A673 (cell line): Measurements from ENCODE around the gene CNTN2. TPM values are rescaled to one million over a fixed set of nuclear protein-coding genes. Genes with fewer than 3 reads are reported as not detected.

Experiments
- BruUV-seq: library from RNA; stranded (reverse); fragments of 400-500 nt; replicated peaks from 2 replicates; lab custom pipeline; 2021; lab: Mats Ljungman, UMichigan
- CTCF ChIA-PET: fragments of 300-600 bp; sonication (Branson Sonifier 250); formaldehyde crosslinking; loops from one replicate; lab custom pipeline; 2022; ENCODE audit warnings: antibody characterized with exemption; lab: Charles Lee
- POLR2A ChIA-PET: fragments of 300-600 bp; sonication (Branson Sonifier 250); formaldehyde crosslinking; loops from one replicate; lab custom pipeline; 2022; ENCODE audit warnings: antibody characterized with exemption; ENCODE audit not compliant: low non-redundant PET; lab: Charles Lee
- DNase-seq: peaks from one replicate; pipeline ENCODE4 v3.0.0-alpha.2; 2015; ENCODE audit warnings: low spot score
- H3K27ac ChIP-seq: fragments of 200-600 bp; sonication (generic); 2 replicates; pipeline ENCODE4 v1.5.1; 2016; ENCODE audit warnings: mixed run types, low read depth, mild to moderate bottlenecking, mixed read lengths, antibody characterized with exemption, low read length; ENCODE audit not compliant: poor library complexity, severe bottlenecking
- H3K27me3 ChIP-seq: fragments of 200-600 bp; sonication (generic); replicated peaks from 2 replicates; pipeline ENCODE4 v1.6.1; 2017; ENCODE audit warnings: mixed run types, low read depth, mild to moderate bottlenecking, mixed read lengths, antibody characterized with exemption, low read length; ENCODE audit not compliant: insufficient read depth, poor library complexity
- H3K36me3 ChIP-seq: fragments of 200-600 bp; sonication (generic); 2 replicates; pipeline ENCODE4 v1.6.1; 2016; ENCODE audit warnings: mixed run types, mild to moderate bottlenecking, mixed read lengths, antibody characterized with exemption, low read length; ENCODE audit not compliant: insufficient read depth, poor library complexity, severe bottlenecking
- H3K4me1 ChIP-seq: fragments of 200-600 bp; sonication (generic); 2 replicates; pipeline ENCODE4 v1.6.1; 2017; ENCODE audit warnings: mixed run types, mild to moderate bottlenecking, mixed read lengths, antibody characterized with exemption, low read length; ENCODE audit not compliant: insufficient read depth, poor library complexity, severe bottlenecking
- H3K4me3 ChIP-seq: fragments of 200-600 bp; sonication (generic); 2 replicates; pipeline ENCODE4 v1.5.1; 2016; ENCODE audit warnings: low read depth, mixed run types, mild to moderate bottlenecking, mixed read lengths, low read length; ENCODE audit not compliant: poor library complexity, severe bottlenecking
- H3K9me3 ChIP-seq: fragments of 200-600 bp; sonication (generic); 2 replicates; pipeline ENCODE4 v1.6.1; 2016; ENCODE audit warnings: mixed run types, low read depth, mild to moderate bottlenecking, mixed read lengths, antibody characterized with exemption, low read length; ENCODE audit not compliant: poor library complexity, severe bottlenecking
- EZH2 ChIP-seq: fragments of 200-600 bp; sonication (generic); IDR thresholded peaks from 2 replicates; pipeline ENCODE4 v1.6.1; 2017; ENCODE audit warnings: borderline replicate concordance, low read depth, mild to moderate bottlenecking, mixed read lengths, antibody characterized with exemption, low read length; ENCODE audit not compliant: poor library complexity, severe bottlenecking
- intact Hi-C: fragments of 100-400 bp; cut with micrococcal nuclease; formaldehyde crosslinking; loops from one replicate; pipeline ENCODE4 v1.10.0; 2022; ENCODE audit not compliant: unreplicated experiment
- total RNA-seq: library from RNA; stranded (reverse); gene quantifications from 2 replicates; pipeline ENCODE4 v1.2.3, GENCODE V29; 2021
- TF ChIP-seq, protein P1 (sequence below): fragments of 300-800, 200-600 bp; sonication (generic); conservative IDR thresholded peaks from 2 replicates; pipeline ENCODE4 v1.5.1; 2017; ENCODE audit warnings: low read depth, mild to moderate bottlenecking, antibody characterized with exemption, low read length, moderate library complexity, mixed read lengths

Gene CNTN2
- total RNA-seq, 1 experiment from 2014 or later, result not detected

DNA sequence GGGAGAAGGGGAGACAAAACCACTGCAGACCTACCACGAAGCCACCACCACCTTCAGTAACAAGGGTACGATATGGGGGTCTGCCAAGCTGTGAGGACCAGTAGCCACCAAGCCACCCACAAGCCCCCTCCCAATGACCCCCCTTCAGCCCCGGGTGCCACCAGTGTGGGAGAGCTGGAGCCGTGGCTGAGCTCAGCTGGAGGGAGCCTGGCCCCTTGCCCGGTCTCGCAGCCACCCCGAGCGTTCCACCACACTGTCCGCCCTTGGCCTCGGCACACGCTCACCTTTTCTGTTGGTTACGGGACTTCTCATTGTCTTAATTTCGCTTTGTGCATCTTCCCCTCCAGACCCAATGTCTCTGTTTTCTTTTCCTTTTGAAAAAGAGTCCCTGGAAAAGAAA, 26.4 kb upstream of the CNTN2 start:
- TF ChIP-seq, protein P1, sequence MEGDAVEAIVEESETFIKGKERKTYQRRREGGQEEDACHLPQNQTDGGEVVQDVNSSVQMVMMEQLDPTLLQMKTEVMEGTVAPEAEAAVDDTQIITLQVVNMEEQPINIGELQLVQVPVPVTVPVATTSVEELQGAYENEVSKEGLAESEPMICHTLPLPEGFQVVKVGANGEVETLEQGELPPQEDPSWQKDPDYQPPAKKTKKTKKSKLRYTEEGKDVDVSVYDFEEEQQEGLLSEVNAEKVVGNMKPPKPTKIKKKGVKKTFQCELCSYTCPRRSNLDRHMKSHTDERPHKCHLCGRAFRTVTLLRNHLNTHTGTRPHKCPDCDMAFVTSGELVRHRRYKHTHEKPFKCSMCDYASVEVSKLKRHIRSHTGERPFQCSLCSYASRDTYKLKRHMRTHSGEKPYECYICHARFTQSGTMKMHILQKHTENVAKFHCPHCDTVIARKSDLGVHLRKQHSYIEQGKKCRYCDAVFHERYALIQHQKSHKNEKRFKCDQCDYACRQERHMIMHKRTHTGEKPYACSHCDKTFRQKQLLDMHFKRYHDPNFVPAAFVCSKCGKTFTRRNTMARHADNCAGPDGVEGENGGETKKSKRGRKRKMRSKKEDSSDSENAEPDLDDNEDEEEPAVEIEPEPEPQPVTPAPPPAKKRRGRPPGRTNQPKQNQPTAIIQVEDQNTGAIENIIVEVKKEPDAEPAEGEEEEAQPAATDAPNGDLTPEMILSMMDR, result no peak
- TF ChIP-seq EZH2, result no peak
- H3K27ac ChIP-seq, result no peak overlapping the region
- H3K36me3 ChIP-seq, result no peaks in the 10 kb centered on the region
- no TSS peak for BruUV-seq
- no peak overlapping the region for H3K4me3 ChIP-seq
- POLR2A ChIA-PET, result no interaction called here
- no peaks in the 10 kb centered on the region for H3K9me3 ChIP-seq
- peaks cover 5% of the 10 kb centered on the region for H3K4me1 ChIP-seq
- CTCF ChIA-PET, result no interaction called here
- intact Hi-C loops, result no loop called here
- DNase-seq, result no peak
- peaks cover 15% of the 10 kb centered on the region for H3K27me3 ChIP-seq

DNA sequence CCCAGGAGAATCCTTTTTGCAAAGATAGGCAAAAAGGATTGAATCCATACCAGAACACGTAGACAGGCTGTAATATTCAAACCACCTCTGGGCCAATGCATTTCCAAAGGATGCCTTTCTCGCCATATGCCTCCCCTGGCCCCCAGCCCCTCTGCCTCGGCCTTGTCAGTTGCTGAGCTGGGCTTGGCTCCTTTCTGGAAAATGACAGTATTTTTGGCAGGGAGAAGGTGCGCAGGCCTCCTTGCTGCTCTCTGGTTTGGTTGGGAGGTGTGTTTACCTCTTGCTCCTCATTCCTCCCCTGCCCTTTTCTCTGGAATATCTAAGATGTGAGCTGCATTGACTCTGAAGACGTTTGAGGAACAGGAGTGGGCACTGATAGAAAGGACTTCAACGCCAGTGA, 26.0 kb upstream of the CNTN2 start:
- Histone ChIP-seq H3K9me3 (no peaks in the 10 kb centered on the region), H3K27me3 (peaks cover 15% of the 10 kb centered on the region), H3K36me3 (no peaks in the 10 kb centered on the region), H3K4me1 (peaks cover 5% of the 10 kb centered on the region), H3K27ac (no peak overlapping the region), H3K4me3 (no peak overlapping the region)
- no TSS peak for BruUV-seq
- intact Hi-C loops, result no loop called here
- POLR2A ChIA-PET, result no interaction called here
- CTCF ChIA-PET, result no interaction called here
- TF ChIP-seq EZH2, result no peak
- TF ChIP-seq, protein P1, result no peak
- no peak for DNase-seq

DNA sequence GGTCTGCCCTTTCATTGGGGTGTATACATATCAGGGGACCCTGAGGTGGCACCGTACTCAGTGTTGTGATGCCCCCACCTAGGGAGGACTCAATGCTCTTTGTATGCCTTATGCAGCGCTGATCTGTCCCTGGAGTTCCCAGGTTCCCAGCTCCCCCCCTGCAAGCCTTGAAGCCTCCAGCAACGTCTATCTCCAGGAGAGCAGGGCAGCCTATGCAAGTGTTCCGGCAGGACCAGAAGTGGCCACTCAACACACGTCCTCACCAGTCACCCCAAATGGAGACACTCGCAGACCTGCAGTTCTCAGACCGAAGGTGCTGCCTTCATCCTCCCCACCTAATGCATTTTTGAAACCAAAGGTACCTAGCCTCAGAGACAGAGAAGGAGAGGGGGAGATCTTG, 25.2 kb upstream of the CNTN2 start:
- ChIA-PET POLR2A (no interaction called here), CTCF (no interaction called here)
- no peaks in the 10 kb centered on the region for H3K36me3 ChIP-seq
- no peak for TF ChIP-seq EZH2
- TF ChIP-seq, protein P1, result no peak
- BruUV-seq, result no TSS peak
- peaks cover 15% of the 10 kb centered on the region for H3K27me3 ChIP-seq
- intact Hi-C loops, result no loop called here
- H3K4me3 ChIP-seq, result no peak overlapping the region
- no peak overlapping the region for H3K27ac ChIP-seq
- peaks cover 5% of the 10 kb centered on the region for H3K4me1 ChIP-seq
- H3K9me3 ChIP-seq, result no peaks in the 10 kb centered on the region
- no peak for DNase-seq
